H9 (cell line): ENCODE results near the gene SAA4. TPM values are rescaled to one million over a fixed set of nuclear protein-coding genes. Genes with fewer than 3 reads are reported as not detected.

Source experiments
- DNase-seq: peaks from one replicate; pipeline ENCODE4 v3.0.0-alpha.2; 2017
- H2AFZ ChIP-seq: one replicate; pipeline ENCODE4 v1.6.1; 2013; ENCODE audit warnings: mild to moderate bottlenecking, low read length, control low read depth, moderate library complexity
- H2AK5ac ChIP-seq: 2 replicates; pipeline ENCODE4 v1.6.1; 2013; ENCODE audit warnings: low read length, control low read depth, mixed read lengths; ENCODE audit not compliant: insufficient read length
- H2BK120ac ChIP-seq: one replicate; pipeline ENCODE4 v1.6.1; 2013; ENCODE audit warnings: low read depth, mild to moderate bottlenecking, low read length, control low read depth, inconsistent platforms; ENCODE audit not compliant: poor library complexity, severe bottlenecking
- H2BK12ac ChIP-seq: 2 replicates; pipeline ENCODE4 v1.6.1; 2013; ENCODE audit warnings: low read length, control low read depth, mixed read lengths, low read depth; ENCODE audit not compliant: insufficient read length
- H2BK15ac ChIP-seq: 2 replicates; pipeline ENCODE4 v1.6.1; 2013; ENCODE audit warnings: low read depth, low read length, control low read depth
- H2BK20ac ChIP-seq: one replicate; pipeline ENCODE4 v1.6.1; 2013; ENCODE audit warnings: low read depth, mild to moderate bottlenecking, low read length, control low read depth, inconsistent platforms; ENCODE audit not compliant: poor library complexity, severe bottlenecking
- H2BK5ac ChIP-seq: 2 replicates; pipeline ENCODE4 v1.6.1; 2013; ENCODE audit warnings: low read length, control low read depth, mixed read lengths; ENCODE audit not compliant: insufficient read length
- H3K14ac ChIP-seq: 2 replicates; pipeline ENCODE4 v1.6.1; 2013; ENCODE audit warnings: low read length, control low read depth; ENCODE audit not compliant: insufficient read depth
- H3K18ac ChIP-seq: 2 replicates; pipeline ENCODE4 v1.6.1; 2013; ENCODE audit warnings: low read depth, mild to moderate bottlenecking, mixed read lengths, low read length, control low read depth; ENCODE audit not compliant: insufficient read length
- H3K23ac ChIP-seq: 2 replicates; pipeline ENCODE4 v1.6.1; 2013; ENCODE audit warnings: low read length, control low read depth, mixed read lengths, low read depth; ENCODE audit not compliant: insufficient read length
- H3K23me2 ChIP-seq: 2 replicates; pipeline ENCODE4 v1.6.1; 2013; ENCODE audit warnings: low read depth, mild to moderate bottlenecking, mixed read lengths, low read length, control low read depth; ENCODE audit not compliant: insufficient read length, poor library complexity, severe bottlenecking
- H3K27ac ChIP-seq: 2 replicates; pipeline ENCODE4 v1.5.1; 2013; ENCODE audit warnings: low read length, control low read depth, mixed read lengths, low read depth; ENCODE audit not compliant: insufficient read length
- H3K27me3 ChIP-seq: 2 replicates; pipeline ENCODE4 v1.6.1; 2013; ENCODE audit warnings: low read length, control low read depth, inconsistent platforms; ENCODE audit not compliant: insufficient read depth
- H3K4ac ChIP-seq: 2 replicates; pipeline ENCODE4 v1.6.1; 2013; ENCODE audit warnings: low read depth, mild to moderate bottlenecking, control low read depth, inconsistent platforms, low read length, moderate library complexity
- H3K4me1 ChIP-seq: 2 replicates; pipeline ENCODE4 v1.6.1; 2013; ENCODE audit warnings: low read length, control low read depth, inconsistent platforms; ENCODE audit not compliant: insufficient read depth
- H3K4me2 ChIP-seq: 2 replicates; pipeline ENCODE4 v1.6.1; 2013; ENCODE audit warnings: low read length, control low read depth, mixed read lengths; ENCODE audit not compliant: insufficient read length, insufficient read depth
- H3K56ac ChIP-seq: 2 replicates; pipeline ENCODE4 v1.6.1; 2013; ENCODE audit warnings: low read depth, mild to moderate bottlenecking, mixed read lengths, low read length, control low read depth; ENCODE audit not compliant: insufficient read length
- H3K79me1 ChIP-seq: 2 replicates; pipeline ENCODE4 v1.6.1; 2013; ENCODE audit warnings: low read depth, mild to moderate bottlenecking, moderate library complexity, low read length, control low read depth, inconsistent platforms; ENCODE audit not compliant: insufficient read depth, poor library complexity, severe bottlenecking
- H3K79me2 ChIP-seq: 2 replicates; pipeline ENCODE4 v1.6.1; 2013; ENCODE audit warnings: low read length, control low read depth, inconsistent platforms; ENCODE audit not compliant: insufficient read depth
- H3K9ac ChIP-seq: 2 replicates; pipeline ENCODE4 v1.6.1; 2013; ENCODE audit warnings: low read length, control low read depth, mixed read lengths; ENCODE audit not compliant: insufficient read length; ENCODE audit errors: extremely low read depth
- H3K9me3 ChIP-seq: one replicate; pipeline ENCODE4 v1.6.1; 2013; ENCODE audit warnings: low read depth, low read length, inconsistent platforms; ENCODE audit not compliant: control insufficient read depth
- H3T11ph ChIP-seq: one replicate; pipeline ENCODE4 v1.6.1; 2013; ENCODE audit warnings: mild to moderate bottlenecking, low read length, control low read depth, inconsistent platforms
- H4K20me1 ChIP-seq: one replicate; pipeline ENCODE4 v1.6.1; 2013; ENCODE audit not compliant: control insufficient read depth, insufficient read length, insufficient read depth
- H4K5ac ChIP-seq: 2 replicates; pipeline ENCODE4 v1.6.1; 2013; ENCODE audit warnings: low read depth, mild to moderate bottlenecking, mixed read lengths, low read length, control low read depth; ENCODE audit not compliant: insufficient read length
- H4K8ac ChIP-seq: replicated peaks from 2 replicates; pipeline ENCODE4 v1.6.1; 2013; ENCODE audit warnings: low read length, control low read depth, mixed read lengths, low read depth; ENCODE audit not compliant: insufficient read length
- H4K91ac ChIP-seq: 2 replicates; pipeline ENCODE4 v1.6.1; 2013; ENCODE audit warnings: low read depth, mild to moderate bottlenecking, moderate library complexity, mixed read lengths, low read length, control low read depth; ENCODE audit not compliant: insufficient read length
- H3K27ac Mint-ChIP-seq, 3 experiments: 2 replicates in 2 of 3; 3 replicates in 1 of 3; pipeline ENCODE4 v1.8.0; 2020 to 2021; ENCODE audit warnings: mixed read lengths in 3 of 3, mild to moderate bottlenecking in 1 of 3, moderate library complexity in 1 of 3
- H3K27me3 Mint-ChIP-seq: 2 replicates; pipeline ENCODE4 v1.8.0; 2021; ENCODE audit warnings: low read depth, mild to moderate bottlenecking, moderate library complexity, mixed read lengths
- H3K36me3 Mint-ChIP-seq, 3 experiments: 2 replicates in 2 of 3; 3 replicates in 1 of 3; pipeline ENCODE4 v1.8.0; 2020 to 2021; ENCODE audit warnings: low read depth in 3 of 3, mixed read lengths in 3 of 3; ENCODE audit not compliant: insufficient read depth in 1 of 3
- H3K4me1 Mint-ChIP-seq, 2 experiments: 2 replicates each; pipeline ENCODE4 v1.8.0; 2020; ENCODE audit warnings: mixed read lengths in 2 of 2
- H3K4me3 Mint-ChIP-seq, 2 experiments: 2 replicates in 1 of 2; 3 replicates in 1 of 2; pipeline ENCODE4 v1.8.0; 2020 to 2021; ENCODE audit warnings: mild to moderate bottlenecking in 2 of 2, mixed read lengths in 2 of 2, moderate library complexity in 1 of 2
- H3K9me3 Mint-ChIP-seq, 2 experiments: 2 replicates in 1 of 2; 3 replicates in 1 of 2; pipeline ENCODE4 v1.8.0; 2020; ENCODE audit warnings: mild to moderate bottlenecking in 2 of 2, mixed read lengths in 2 of 2, moderate library complexity in 1 of 2
- WGBS: extraction: QIAGEN DNeasy Blood & Tissue Kit; methylation state at CpG from one replicate; pipeline ENCODE4 v1.1.7; 2013; ENCODE audit warnings: missing lambda C conversion rate, low lambda C conversion rate, mixed read lengths; ENCODE audit not compliant: insufficient read length; ENCODE audit errors: extremely low coverage; 5-methylcytosine and 5-hydroxymethylcytosine counted together
- total RNA-seq: library from RNA; stranded (reverse); gene quantifications from 2 replicates; pipeline ENCODE4 v1.2.1, GENCODE V29; 2021
- TF ChIP-seq, protein P1 (sequence below): fragments of 200-600 bp; sonication (generic); conservative IDR thresholded peaks from 3 replicates; pipeline ENCODE4 v1.8.0; 2021; ENCODE audit warnings: antibody characterized with exemption, mild to moderate bottlenecking

Gene SAA4
- total RNA-seq, 1 experiment from 2014 or later, result not detected

DNA sequence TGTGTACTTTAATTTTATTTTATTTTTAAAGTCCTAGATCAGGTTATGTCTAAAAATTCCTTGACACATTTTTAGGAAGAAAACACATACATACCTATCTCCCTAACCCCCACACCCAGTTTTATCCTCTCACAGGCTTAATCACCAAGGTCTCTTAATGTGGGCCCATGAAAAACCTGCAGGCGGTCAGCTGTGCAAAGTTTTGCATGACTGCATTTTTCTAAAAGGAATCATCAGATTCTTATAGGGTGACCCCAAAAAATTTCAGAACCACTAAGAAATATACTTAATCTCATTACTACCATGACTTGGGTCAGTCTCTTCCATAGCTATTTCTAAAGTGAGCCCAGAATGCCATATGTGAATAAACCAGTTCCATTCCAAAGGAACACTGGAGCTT, 49.2 kb upstream of the SAA4 start:
- H3K79me2 ChIP-seq, result no peaks in the 10 kb centered on the region
- H3K4ac ChIP-seq, result no peak overlapping the region
- H3K4me1 Mint-ChIP-seq, result no peaks in the 10 kb centered on the region
- no peaks in the 10 kb centered on the region for H3K9me3 Mint-ChIP-seq
- H3K27me3 ChIP-seq, result no peaks in the 10 kb centered on the region
- H3K9me3 ChIP-seq, result no peaks in the 10 kb centered on the region
- H2BK120ac ChIP-seq, result no peak overlapping the region
- H2BK5ac ChIP-seq, result no peak overlapping the region
- H3K56ac ChIP-seq, result no peak overlapping the region
- no peak overlapping the region for H3K14ac ChIP-seq
- DNase-seq, result no peak
- no peaks in the 10 kb centered on the region for H3K79me1 ChIP-seq
- H3K36me3 Mint-ChIP-seq, result peaks cover 23 to 66% (median 64%) of the 10 kb centered on the region in 3 experiments; a peak in 6 of 7 replicates
- H2AK5ac ChIP-seq, result no peak overlapping the region
- no peaks in the 10 kb centered on the region for H4K20me1 ChIP-seq
- no peak overlapping the region for H2BK12ac ChIP-seq
- H3K27ac Mint-ChIP-seq, result no peak overlapping the region
- no peak overlapping the region for H3T11ph ChIP-seq
- H4K8ac ChIP-seq, result no peak overlapping the region
- no peaks in the 10 kb centered on the region for H3K27me3 Mint-ChIP-seq
- H3K4me1 ChIP-seq, result no peaks in the 10 kb centered on the region
- no peaks in the 10 kb centered on the region for H3K23me2 ChIP-seq
- H3K23ac ChIP-seq, result no peak overlapping the region
- no peak overlapping the region for H2BK20ac ChIP-seq
- H3K9ac ChIP-seq, result no peak overlapping the region
- no peak overlapping the region for H2AFZ ChIP-seq
- no CpG with 5 or more reads among the region's 1 CpG for WGBS
- no peak overlapping the region for H3K4me3 Mint-ChIP-seq
- no peak overlapping the region for H3K27ac ChIP-seq
- no peak overlapping the region for H4K5ac ChIP-seq
- H3K4me2 ChIP-seq, result no peak overlapping the region
- H3K18ac ChIP-seq, result no peak overlapping the region
- no peak overlapping the region for H2BK15ac ChIP-seq
- H4K91ac ChIP-seq, result no peak overlapping the region
- TF ChIP-seq, protein P1, sequence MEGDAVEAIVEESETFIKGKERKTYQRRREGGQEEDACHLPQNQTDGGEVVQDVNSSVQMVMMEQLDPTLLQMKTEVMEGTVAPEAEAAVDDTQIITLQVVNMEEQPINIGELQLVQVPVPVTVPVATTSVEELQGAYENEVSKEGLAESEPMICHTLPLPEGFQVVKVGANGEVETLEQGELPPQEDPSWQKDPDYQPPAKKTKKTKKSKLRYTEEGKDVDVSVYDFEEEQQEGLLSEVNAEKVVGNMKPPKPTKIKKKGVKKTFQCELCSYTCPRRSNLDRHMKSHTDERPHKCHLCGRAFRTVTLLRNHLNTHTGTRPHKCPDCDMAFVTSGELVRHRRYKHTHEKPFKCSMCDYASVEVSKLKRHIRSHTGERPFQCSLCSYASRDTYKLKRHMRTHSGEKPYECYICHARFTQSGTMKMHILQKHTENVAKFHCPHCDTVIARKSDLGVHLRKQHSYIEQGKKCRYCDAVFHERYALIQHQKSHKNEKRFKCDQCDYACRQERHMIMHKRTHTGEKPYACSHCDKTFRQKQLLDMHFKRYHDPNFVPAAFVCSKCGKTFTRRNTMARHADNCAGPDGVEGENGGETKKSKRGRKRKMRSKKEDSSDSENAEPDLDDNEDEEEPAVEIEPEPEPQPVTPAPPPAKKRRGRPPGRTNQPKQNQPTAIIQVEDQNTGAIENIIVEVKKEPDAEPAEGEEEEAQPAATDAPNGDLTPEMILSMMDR, result no peak
